ENCODE measurements around the gene PXMP2.
A peak's percentile ranks its signal among the peaks of the same experiment; 100 is the strongest.

Gene PXMP2

GRCh38 chr12:132687211-132688164 is at the start of gene PXMP2, which contains the start of gene POLE:
Gene PXMP2, plus strand, starts transcription at chr12:132687587. Its CDS starts 84 bp downstream, at chr12:132687671.
Gene POLE, minus strand, starts transcription at chr12:132687342. Its CDS starts 27 bp downstream, at chr12:132687315.
- peak; percentile 76 for DNase-seq (ENCODE audit: low read depth)

- no peak for DNase-seq (ENCODE audit: low read depth)
Measured at GRCh38 chr12:132637811-132638210, 49.6 kb upstream of the PXMP2 start.

GRCh38 chr12:132638541-132639408 is 48.6 kb upstream of the PXMP2 start:
- peak; percentile 3 for DNase-seq (ENCODE audit: low read depth)

GRCh38 chr12:132639956-132640520 is 47.3 kb upstream of the PXMP2 start:
- DNase-seq (ENCODE audit: low read depth), result no peak

- no peak for DNase-seq (ENCODE audit: low read depth)
Measured at GRCh38 chr12:132640936-132641335, 46.5 kb upstream of the PXMP2 start.

- no peak for DNase-seq (ENCODE audit: low read depth)
Measured at GRCh38 chr12:132641811-132642650, 45.4 kb upstream of the PXMP2 start.

GRCh38 chr12:132642846-132643835 is 44.2 kb upstream of the PXMP2 start:
- DNase-seq (ENCODE audit: low read depth), result no peak

GRCh38 chr12:132646850-132647249 is 40.5 kb upstream of the PXMP2 start:
- DNase-seq (ENCODE audit: low read depth), result no peak

- DNase-seq (ENCODE audit: low read depth), result no peak
Measured at GRCh38 chr12:132647858-132648257, 39.5 kb upstream of the PXMP2 start.

GRCh38 chr12:132648616-132649225 is 38.7 kb upstream of the PXMP2 start:
- DNase-seq (ENCODE audit: low read depth), result no peak

- no peak for DNase-seq (ENCODE audit: low read depth)
Measured at GRCh38 chr12:132649226-132649945, 38.0 kb upstream of the PXMP2 start.

- no peak for DNase-seq (ENCODE audit: low read depth)
Measured at GRCh38 chr12:132651444-132652100, 35.8 kb upstream of the PXMP2 start.

- DNase-seq (ENCODE audit: low read depth), result no peak
Measured at GRCh38 chr12:132653567-132654290, 33.7 kb upstream of the PXMP2 start.

- DNase-seq (ENCODE audit: low read depth), result no peak
Measured at GRCh38 chr12:132657004-132657727, 30.2 kb upstream of the PXMP2 start.

- no peak for DNase-seq (ENCODE audit: low read depth)
Measured at GRCh38 chr12:132658149-132658894, 29.1 kb upstream of the PXMP2 start.

- no peak for DNase-seq (ENCODE audit: low read depth)
Measured at GRCh38 chr12:132659146-132659545, 28.2 kb upstream of the PXMP2 start.
